ENCODE measurements around the gene CTAG1B.
"Not testable (repeated sequence)": the region's sequence is repeated elsewhere in the genome, so short reads cannot be mapped to it uniquely, and the experiment has no call there.

GRCh38 chrX:154641740-154642139 is 22.7 kb upstream of the CTAG1B start:
- TF ChIP-seq POLR2AphosphoS5 (IDR thresholded peaks at IDR 0.05; ENCODE audit: low read depth); CTCF (IDR thresholded peaks at IDR 0.05; ENCODE audit: insufficient read depth, low read length); REST (IDR thresholded peaks at IDR 0.05; ENCODE audit: insufficient replicate concordance, low read depth); GABPA (IDR thresholded peaks at IDR 0.05; ENCODE audit: low read depth): not testable (repeated sequence)
